K562 (cell line): ENCODE data around the gene UBE2O. TPM values are rescaled to one million over a fixed set of nuclear protein-coding genes. Genes with fewer than 3 reads are reported as not detected.
A peak's percentile ranks its signal among the peaks of the same experiment; 100 is the strongest.

Experiments
- BCOR ChIP-seq: fragments of 450-650 bp; IDR thresholded peaks from 2 replicates; pipeline ENCODE4 v1.6.1; 2016
- HNRNPH1 ChIP-seq: fragments of 200-400 bp; formaldehyde crosslinking; optimal IDR thresholded peaks from 2 replicates; pipeline ENCODE3; 2017; ENCODE audit warnings: low read depth, mild to moderate bottlenecking, low read length, moderate library complexity
- NR4A1 ChIP-seq, 2 experiments: fragments of 250-450 bp in 1 of 2; fragments of 450-650 bp in 1 of 2; sonication (Bioruptor Pico) in 1 of 2; IDR thresholded peaks; 2 replicates each; pipeline versions ENCODE4 v1.4.0 to v1.6.1; 2016 to 2020; ENCODE audit warnings: mild to moderate bottlenecking in 2 of 2, missing compliant biosample characterization in 1 of 2, missing genetic modification characterization in 1 of 2, moderate library complexity in 1 of 2
- RB1 ChIP-seq: fragments of 450-650 bp; IDR thresholded peaks from 2 replicates; pipeline ENCODE4 v1.6.1; 2017; ENCODE audit warnings: low read depth, mild to moderate bottlenecking
- SMARCA5 ChIP-seq: fragments of 450-650 bp; IDR thresholded peaks from 2 replicates; pipeline ENCODE4 v1.6.1; 2016
- TCF7 ChIP-seq: sonication (generic); IDR thresholded peaks from 2 replicates; pipeline ENCODE4 v1.6.1; 2016; ENCODE audit warnings: antibody characterized with exemption, borderline replicate concordance
- THRB ChIP-seq: fragments of 450-650 bp; formaldehyde crosslinking; conservative IDR thresholded peaks from 2 replicates; pipeline ENCODE4 v1.4.0; 2022; ENCODE audit warnings: mild to moderate bottlenecking, missing genetic modification characterization
- TRIM24 ChIP-seq, 2 experiments: fragments of 450-650 bp; IDR thresholded peaks; 2 replicates each; pipeline ENCODE4 v1.6.1; 2016
- UBTF ChIP-seq, 2 experiments: IDR thresholded peaks; 2 replicates each; pipeline ENCODE4 v1.6.1; 2012; ENCODE audit warnings: improper control_type of control experiment in 2 of 2, low read depth in 2 of 2, low read length in 2 of 2, borderline replicate concordance in 1 of 2
- ZC3H11A ChIP-seq: IDR thresholded peaks from 2 replicates; pipeline ENCODE4 v1.6.1; 2012; ENCODE audit warnings: low read depth, low read length, improper control_type of control experiment
- ZEB2 ChIP-seq: fragments of 450-650 bp; IDR thresholded peaks from 2 replicates; pipeline ENCODE4 v1.6.1; 2016
- ZNF134 ChIP-seq: fragments of 250-450 bp; sonication (Bioruptor Pico); conservative IDR thresholded peaks from 2 replicates; pipeline ENCODE4 v1.4.0; 2020
- ZNF695 ChIP-seq: fragments of 450-650 bp; formaldehyde crosslinking; IDR thresholded peaks from 2 replicates; pipeline ENCODE4 v1.4.0; 2020; ENCODE audit warnings: mild to moderate bottlenecking, moderate library complexity
- ZSCAN29 ChIP-seq: fragments of 450-650 bp; IDR thresholded peaks from 2 replicates; pipeline ENCODE4 v1.6.1; 2017
- polyA plus RNA-seq, 8 experiments: library from polyadenylated mRNA; depleted of rRNA in 4 of 8; stranded (reverse) in 5 of 8; unstranded in 3 of 8; fragments of >200 nt; fragmentation: Nextera tagmentation in 2 of 8; fragmentation: Illumina TruSeq in 1 of 8; extraction: Ambion mirVana in 2 of 8; extraction: Trizol in 1 of 8; gene quantifications; 2 replicates each; pipeline versions ENCODE4 v1.2.1 to v1.2.3, GENCODE V29; 2011 to 2014; ENCODE audit warnings: inconsistent platforms in 1 of 8, missing spikeins in 1 of 8
- total RNA-seq, 7 experiments: library from RNA; depleted of rRNA in 6 of 7; stranded (reverse); fragments of >200 nt in 6 of 7; fragmentation: Illumina TruSeq in 2 of 7; extraction: Trizol in 2 of 7; gene quantifications; 2 replicates each; pipeline versions ENCODE4 v1.2.1 to v1.2.3, GENCODE V29; 2011 to 2021; ENCODE audit warnings: low replicate concordance in 1 of 7
- TF ChIP-seq, protein P1 (sequence below): fragments of 450-650 bp; IDR thresholded peaks from 2 replicates; pipeline ENCODE4 v1.6.1; 2018; ENCODE audit not compliant: partially characterized antibody
- TF ChIP-seq, protein P2 (sequence below): sonication (generic); formaldehyde crosslinking; IDR thresholded peaks from 2 replicates; pipeline ENCODE4 v1.8.1; 2023; ENCODE audit warnings: mild to moderate bottlenecking, missing genetic modification reagents
- TF ChIP-seq, protein P3 (sequence below): sonication (generic); formaldehyde crosslinking; IDR thresholded peaks from 2 replicates; pipeline ENCODE4 v1.9.0; 2022; ENCODE audit warnings: mild to moderate bottlenecking, missing genetic modification reagents
- TF ChIP-seq, protein P4 (sequence below): IDR thresholded peaks from 2 replicates; pipeline ENCODE4 v1.6.1; 2011; ENCODE audit not compliant: insufficient read length; ENCODE audit errors: extremely low read depth

UBE2O gene
- total and polyA plus RNA-seq, 9 of the 15 experiments (the other 6 are each of a cell fraction or from before 2014, with no cell fraction given): 1.6 to 39.7 (median 13.3) TPM

GRCh38 chr17:76405967-76406647 lies 46.8 kb downstream of the UBE2O start (continued):
- TF ChIP-seq, protein P1, sequence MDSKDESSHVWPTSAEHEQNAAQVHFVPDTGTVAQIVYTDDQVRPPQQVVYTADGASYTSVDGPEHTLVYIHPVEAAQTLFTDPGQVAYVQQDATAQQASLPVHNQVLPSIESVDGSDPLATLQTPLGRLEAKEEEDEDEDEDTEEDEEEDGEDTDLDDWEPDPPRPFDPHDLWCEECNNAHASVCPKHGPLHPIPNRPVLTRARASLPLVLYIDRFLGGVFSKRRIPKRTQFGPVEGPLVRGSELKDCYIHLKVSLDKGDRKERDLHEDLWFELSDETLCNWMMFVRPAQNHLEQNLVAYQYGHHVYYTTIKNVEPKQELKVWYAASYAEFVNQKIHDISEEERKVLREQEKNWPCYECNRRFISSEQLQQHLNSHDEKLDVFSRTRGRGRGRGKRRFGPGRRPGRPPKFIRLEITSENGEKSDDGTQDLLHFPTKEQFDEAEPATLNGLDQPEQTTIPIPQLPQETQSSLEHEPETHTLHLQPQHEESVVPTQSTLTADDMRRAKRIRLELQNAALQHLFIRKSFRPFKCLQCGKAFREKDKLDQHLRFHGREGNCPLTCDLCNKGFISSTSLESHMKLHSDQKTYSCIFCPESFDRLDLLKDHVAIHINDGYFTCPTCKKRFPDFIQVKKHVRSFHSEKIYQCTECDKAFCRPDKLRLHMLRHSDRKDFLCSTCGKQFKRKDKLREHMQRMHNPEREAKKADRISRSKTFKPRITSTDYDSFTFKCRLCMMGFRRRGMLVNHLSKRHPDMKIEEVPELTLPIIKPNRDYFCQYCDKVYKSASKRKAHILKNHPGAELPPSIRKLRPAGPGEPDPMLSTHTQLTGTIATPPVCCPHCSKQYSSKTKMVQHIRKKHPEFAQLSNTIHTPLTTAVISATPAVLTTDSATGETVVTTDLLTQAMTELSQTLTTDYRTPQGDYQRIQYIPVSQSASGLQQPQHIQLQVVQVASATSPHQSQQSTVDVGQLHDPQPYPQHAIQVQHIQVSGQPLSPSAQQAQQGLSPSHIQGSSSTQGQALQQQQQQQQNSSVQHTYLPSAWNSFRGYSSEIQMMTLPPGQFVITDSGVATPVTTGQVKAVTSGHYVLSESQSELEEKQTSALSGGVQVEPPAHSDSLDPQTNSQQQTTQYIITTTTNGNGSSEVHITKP: peak; percentile 59
- TF ChIP-seq THRB (CRISPR knock-in tag): peak; percentile 89; the same call in 1 of the 2 replicates
- peak; percentile 95; the same call in 1 of the 2 replicates for TF ChIP-seq NR4A1 (CRISPR knock-in tag; IDR thresholded peaks at IDR 0.05)
- TF ChIP-seq NR4A1 (tag; IDR thresholded peaks at IDR 0.05): peak; percentile 98
- TF ChIP-seq ZNF695 (CRISPR knock-in tag): no peak
- TF ChIP-seq ZEB2: peak; percentile 73
- TF ChIP-seq, protein P2, sequence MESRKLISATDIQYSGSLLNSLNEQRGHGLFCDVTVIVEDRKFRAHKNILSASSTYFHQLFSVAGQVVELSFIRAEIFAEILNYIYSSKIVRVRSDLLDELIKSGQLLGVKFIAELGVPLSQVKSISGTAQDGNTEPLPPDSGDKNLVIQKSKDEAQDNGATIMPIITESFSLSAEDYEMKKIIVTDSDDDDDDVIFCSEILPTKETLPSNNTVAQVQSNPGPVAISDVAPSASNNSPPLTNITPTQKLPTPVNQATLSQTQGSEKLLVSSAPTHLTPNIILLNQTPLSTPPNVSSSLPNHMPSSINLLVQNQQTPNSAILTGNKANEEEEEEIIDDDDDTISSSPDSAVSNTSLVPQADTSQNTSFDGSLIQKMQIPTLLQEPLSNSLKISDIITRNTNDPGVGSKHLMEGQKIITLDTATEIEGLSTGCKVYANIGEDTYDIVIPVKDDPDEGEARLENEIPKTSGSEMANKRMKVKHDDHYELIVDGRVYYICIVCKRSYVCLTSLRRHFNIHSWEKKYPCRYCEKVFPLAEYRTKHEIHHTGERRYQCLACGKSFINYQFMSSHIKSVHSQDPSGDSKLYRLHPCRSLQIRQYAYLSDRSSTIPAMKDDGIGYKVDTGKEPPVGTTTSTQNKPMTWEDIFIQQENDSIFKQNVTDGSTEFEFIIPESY (CRISPR knock-in tag): peak; percentile 69
- TF ChIP-seq, protein P3, sequence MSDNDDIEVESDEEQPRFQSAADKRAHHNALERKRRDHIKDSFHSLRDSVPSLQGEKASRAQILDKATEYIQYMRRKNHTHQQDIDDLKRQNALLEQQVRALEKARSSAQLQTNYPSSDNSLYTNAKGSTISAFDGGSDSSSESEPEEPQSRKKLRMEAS (CRISPR knock-in tag): peak; percentile 70
- TF ChIP-seq, protein P4, sequence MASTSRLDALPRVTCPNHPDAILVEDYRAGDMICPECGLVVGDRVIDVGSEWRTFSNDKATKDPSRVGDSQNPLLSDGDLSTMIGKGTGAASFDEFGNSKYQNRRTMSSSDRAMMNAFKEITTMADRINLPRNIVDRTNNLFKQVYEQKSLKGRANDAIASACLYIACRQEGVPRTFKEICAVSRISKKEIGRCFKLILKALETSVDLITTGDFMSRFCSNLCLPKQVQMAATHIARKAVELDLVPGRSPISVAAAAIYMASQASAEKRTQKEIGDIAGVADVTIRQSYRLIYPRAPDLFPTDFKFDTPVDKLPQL: no peak
- TF ChIP-seq BCOR: peak; percentile 97
- TF ChIP-seq TRIM24 (IDR thresholded peaks at IDR 0.05): peak; percentile 97 to 98
- peak; percentile 39; the same call in 1 of the 2 replicates for TF ChIP-seq TCF7
- no peak for TF ChIP-seq SMARCA5
- peak; percentile 84 for TF ChIP-seq RB1
- TF ChIP-seq ZSCAN29: no peak
- no peak for TF ChIP-seq HNRNPH1
- TF ChIP-seq UBTF (IDR thresholded peaks at IDR 0.05; ENCODE audit: borderline replicate concordance in 1 of 2, low read depth in 2 of 2, low read length in 2 of 2): 0 out of 4 replicates have a peak, but pooled peaks have one; percentile 9 to 46
- 0 out of 2 replicates have a peak, but pooled peaks have one; percentile 18 for TF ChIP-seq ZC3H11A
- TF ChIP-seq ZNF134 (CRISPR knock-in tag): peak; percentile 74
